HepG2 (cell line): Measurements from ENCODE around the gene PLCG2. TPM values are rescaled to one million over a fixed set of nuclear protein-coding genes. Genes with fewer than 3 reads are reported as not detected.

ENCODE experiments used
- ATAC-seq: fragments of 200-7000 bp; cut with Tn5 transposase; 3 replicates; pipeline ENCODE4 v1.9.1; 2020; ENCODE audit warnings: mild to moderate bottlenecking, moderate library complexity
- BruUV-seq: library from RNA; stranded (reverse); fragments of 400-500 nt; replicated peaks from 2 replicates; lab custom pipeline; 2021; lab: Mats Ljungman, UMichigan
- CTCF ChIA-PET: fragments of 300-600 bp; formaldehyde crosslinking; extraction: SDS; loops from one replicate; lab custom pipeline; 2021; ENCODE audit warnings: low total read pairs, inconsistent platforms, low intra/inter-chr PET ratio; lab: Yijun Ruan, JAX
- POLR2A ChIA-PET: fragments of 350-600 bp; sonication (Branson Sonifier 250); formaldehyde crosslinking; loops from one replicate; lab custom pipeline; 2020; ENCODE audit warnings: antibody characterized with exemption, inconsistent platforms; lab: Yijun Ruan, JAX
- DNase-seq: peaks from one replicate; pipeline ENCODE4 v3.0.0-alpha.2; 2015; ENCODE audit warnings: low spot score
- FAIRE-seq: peaks from 3 replicates; lab custom pipeline; 2011; peaks lifted over from hg19 to GRCh38; lab: Jason Lieb, UNC
- H2AFZ ChIP-seq: one replicate; pipeline ENCODE4 v1.6.1; 2011; ENCODE audit warnings: low read length, inconsistent platforms
- H3K27ac ChIP-seq: fragments of 300-600 bp; 3 replicates; pipeline ENCODE4 v1.8.0; 2011; ENCODE audit warnings: mixed run types, mild to moderate bottlenecking, mixed read lengths, low read length, inconsistent platforms; ENCODE audit not compliant: insufficient read depth; ENCODE audit errors: extremely low read length
- H3K27me3 ChIP-seq, 2 experiments: fragments of 200-600 bp in 1 of 2; 2 replicates in 1 of 2; 3 replicates in 1 of 2; pipeline versions ENCODE4 v1.6.0 to v1.8.0; 2011; ENCODE audit warnings: low read length in 2 of 2, mild to moderate bottlenecking in 2 of 2, moderate library complexity in 2 of 2, inconsistent platforms in 1 of 2; ENCODE audit not compliant: insufficient read depth in 2 of 2, control insufficient read depth in 1 of 2
- H3K36me3 ChIP-seq, 2 experiments: fragments of 200-600 bp in 1 of 2; replicated peaks in 1 of 2; 2 replicates in 1 of 2; 3 replicates in 1 of 2; pipeline versions ENCODE4 v1.5.1 to v1.8.0; 2011; ENCODE audit warnings: low read length in 2 of 2, inconsistent platforms in 1 of 2; ENCODE audit not compliant: insufficient read depth in 2 of 2, control insufficient read depth in 1 of 2
- H3K4me1 ChIP-seq: 2 replicates; pipeline ENCODE4 v1.5.1; 2012; ENCODE audit warnings: low read length, inconsistent platforms; ENCODE audit not compliant: insufficient read depth
- H3K4me2 ChIP-seq: 2 replicates; pipeline ENCODE4 v1.6.0; 2011; ENCODE audit warnings: low read depth, low read length, inconsistent platforms
- H3K4me3 ChIP-seq, 3 experiments: fragments of 200-600 bp in 1 of 3; sonication (generic), shearing (Covaris generic) in 1 of 3; replicated peaks in 1 of 3; 2 replicates each; pipeline ENCODE4 v1.5.1; 2011 to 2016; ENCODE audit warnings: low read length in 3 of 3, inconsistent platforms in 2 of 3, low read depth in 2 of 3, mild to moderate bottlenecking in 2 of 3, control low read depth in 1 of 3, mixed read lengths in 1 of 3; ENCODE audit not compliant: insufficient read depth in 1 of 3
- H3K79me2 ChIP-seq: one replicate; pipeline ENCODE4 v1.6.1; 2011; ENCODE audit warnings: low read length, inconsistent platforms; ENCODE audit not compliant: insufficient read depth
- H3K9ac ChIP-seq: 2 replicates; pipeline ENCODE4 v1.6.0; 2011; ENCODE audit warnings: mild to moderate bottlenecking, low read depth, low read length, inconsistent platforms; ENCODE audit not compliant: insufficient read depth
- H3K9me3 ChIP-seq: 2 replicates; pipeline ENCODE4 v1.5.1; 2012; ENCODE audit warnings: mild to moderate bottlenecking, low read length
- H4K20me1 ChIP-seq: 2 replicates; pipeline ENCODE4 v1.6.0; 2011; ENCODE audit warnings: inconsistent platforms, mild to moderate bottlenecking, low read length, moderate library complexity; ENCODE audit not compliant: insufficient read depth
- ASH2L ChIP-seq: fragments of 300-600, 200-600 bp; sonication (generic); IDR thresholded peaks from 2 replicates; pipeline ENCODE4 v1.7.0; 2017; ENCODE audit warnings: low read depth, mild to moderate bottlenecking, moderate library complexity, mixed read lengths, low read length; ENCODE audit not compliant: insufficient read length
- CENPX ChIP-seq: sonication (generic); formaldehyde crosslinking; IDR thresholded peaks from 2 replicates; pipeline ENCODE4 v1.9.0; 2021; ENCODE audit warnings: mild to moderate bottlenecking, missing genetic modification reagents, moderate library complexity
- GTF2F1 ChIP-seq: fragments of 150-350 bp; IDR thresholded peaks from 2 replicates; pipeline ENCODE4 v1.6.1; 2014; ENCODE audit warnings: low read length
- KLF12 ChIP-seq: sonication (generic); formaldehyde crosslinking; IDR thresholded peaks from 2 replicates; pipeline ENCODE4 v1.4.0; 2020; ENCODE audit warnings: missing genetic modification reagents, borderline replicate concordance
- MAZ ChIP-seq, 2 experiments: sonication (generic) in 1 of 2; formaldehyde crosslinking in 1 of 2; IDR thresholded peaks; 2 replicates each; pipeline versions ENCODE4 v1.5.0 to v1.6.1; 2012 to 2020; ENCODE audit warnings: low read depth in 2 of 2, mild to moderate bottlenecking in 2 of 2, borderline replicate concordance in 1 of 2, improper control_type of control experiment in 1 of 2, low read length in 1 of 2, missing genetic modification reagents in 1 of 2, moderate library complexity in 1 of 2
- MXD3 ChIP-seq: IDR thresholded peaks from 2 replicates; pipeline ENCODE4 v1.6.1; 2016; ENCODE audit warnings: mild to moderate bottlenecking, missing biosample characterization, missing genetic modification reagents
- NPAS2 ChIP-seq: sonication (generic); formaldehyde crosslinking; IDR thresholded peaks from 2 replicates; pipeline ENCODE4 v1.8.0; 2022; ENCODE audit warnings: mild to moderate bottlenecking, missing genetic modification reagents, borderline replicate concordance
- NR2F6 ChIP-seq, 2 experiments: IDR thresholded peaks; 2 replicates each; pipeline ENCODE4 v1.6.1; 2016; ENCODE audit warnings: antibody characterized with exemption in 1 of 2, mild to moderate bottlenecking in 1 of 2
- RBM22 ChIP-seq: fragments of 200-400 bp; formaldehyde crosslinking; optimal IDR thresholded peaks from 2 replicates; pipeline ENCODE3; 2017; ENCODE audit warnings: mild to moderate bottlenecking, low read length, moderate library complexity
- TCF7L2 ChIP-seq: IDR thresholded peaks from 2 replicates; pipeline ENCODE4 v1.6.1; 2011; ENCODE audit warnings: mild to moderate bottlenecking, low read depth, low read length, moderate library complexity
- THAP11 ChIP-seq: IDR thresholded peaks from 2 replicates; pipeline ENCODE4 v1.6.1; 2016; ENCODE audit warnings: missing biosample characterization, missing genetic modification reagents
- ZBTB34 ChIP-seq: sonication (generic); formaldehyde crosslinking; IDR thresholded peaks from 2 replicates; pipeline ENCODE4 v1.8.0; 2022; ENCODE audit warnings: mild to moderate bottlenecking, missing genetic modification reagents
- ZNF616 ChIP-seq: sonication (generic); formaldehyde crosslinking; IDR thresholded peaks from 2 replicates; pipeline ENCODE4 v1.5.0; 2020; ENCODE audit warnings: low read depth, mild to moderate bottlenecking, missing genetic modification reagents
- ZSCAN12 ChIP-seq: sonication (generic); formaldehyde crosslinking; IDR thresholded peaks from 2 replicates; pipeline ENCODE4 v1.9.0; 2021; ENCODE audit warnings: mild to moderate bottlenecking, missing genetic modification reagents
- WGBS: methylation state at CpG from one replicate; pipeline ENCODE4 v1.1.6; 2017; ENCODE audit warnings: low lambda C conversion rate; 5-methylcytosine and 5-hydroxymethylcytosine counted together
- in situ Hi-C: cut with HindIII; loops from 2 replicates; pipeline ENCODE4 v1.10.0; 2017; ENCODE audit warnings: low pct_unique_long_range_greater_than_20kb; ENCODE audit not compliant: extremely low pct_ligation_motif_present
- intact Hi-C: fragments of 100-400 bp; cut with micrococcal nuclease; formaldehyde crosslinking; loops from one replicate; pipeline ENCODE4 v1.10.0; 2022; ENCODE audit not compliant: unreplicated experiment
- polyA plus RNA-seq, 8 experiments: library from polyadenylated mRNA; depleted of rRNA in 3 of 8; stranded (reverse) in 7 of 8; unstranded in 1 of 8; fragments of >200 nt; fragmentation: Illumina TruSeq in 4 of 8; extraction: Trizol in 4 of 8; gene quantifications; 2 replicates each; pipeline versions ENCODE4 v1.2.1 to v1.2.3, GENCODE V29; 2011 to 2016; ENCODE audit warnings: low read depth in 4 of 8, missing spikeins in 1 of 8, mixed read lengths in 1 of 8; ENCODE audit not compliant: insufficient read depth in 1 of 8
- total RNA-seq, 5 experiments: library from RNA; depleted of rRNA; stranded (reverse); fragments of >200 nt; fragmentation: Illumina TruSeq; extraction: Trizol; gene quantifications; 2 replicates each; pipeline ENCODE4 v1.2.3, GENCODE V29; 2016; ENCODE audit warnings: low read depth in 1 of 5
- TF ChIP-seq, protein P1 (sequence below): sonication (generic); formaldehyde crosslinking; IDR thresholded peaks from 2 replicates; pipeline ENCODE4 v1.4.0; 2020; ENCODE audit warnings: mild to moderate bottlenecking, missing genetic modification reagents
- TF ChIP-seq, protein P2 (sequence below): fragments of 450-650 bp; IDR thresholded peaks from 2 replicates; pipeline ENCODE4 v1.6.1; 2017; ENCODE audit warnings: mild to moderate bottlenecking

PLCG2 gene
- total and polyA plus RNA-seq, 2 of the 13 experiments (the other 11 are each of a cell fraction or from before 2014, with no cell fraction given): 0.13 to 0.18 TPM

- Histone ChIP-seq H2AFZ (no peak overlapping the region), H3K4me2 (no peak overlapping the region), H3K9me3 (no peaks in the 10 kb centered on the region), H3K27me3 (peaks cover 0 to 14% of the 10 kb centered on the region in 2 experiments; a peak in 2 of 5 replicates), H3K9ac (no peak overlapping the region), H3K36me3 (no peaks in the 10 kb centered on the region), H4K20me1 (no peaks in the 10 kb centered on the region), H3K79me2 (no peaks in the 10 kb centered on the region), H3K4me1 (no peaks in the 10 kb centered on the region), H3K4me3 (no peak overlapping the region), H3K27ac (no peak overlapping the region)
- ChIA-PET CTCF (no interaction called here), POLR2A (no interaction called here)
- intact Hi-C loops: no loop called here
- in situ Hi-C loops: no loop called here
- no peak for DNase-seq
- FAIRE-seq: no peak
- 23% methylated on average over 1 of the region's 1 CpG for WGBS
- no peak for ATAC-seq
- no TSS peak for BruUV-seq
- no peak for TF ChIP-seq ZBTB34 (CRISPR knock-in tag)
- TF ChIP-seq CENPX: no peak
- no peak for TF ChIP-seq NR2F6 (IDR thresholded peaks at IDR 0.05)
- no peak for TF ChIP-seq NR2F6 (CRISPR knock-in tag; IDR thresholded peaks at IDR 0.05)
- TF ChIP-seq THAP11 (CRISPR knock-in tag): no peak
- TF ChIP-seq KLF12 (CRISPR knock-in tag): no peak
- TF ChIP-seq ZNF616 (CRISPR knock-in tag): no peak
- no peak for TF ChIP-seq RBM22
- TF ChIP-seq, protein P1, sequence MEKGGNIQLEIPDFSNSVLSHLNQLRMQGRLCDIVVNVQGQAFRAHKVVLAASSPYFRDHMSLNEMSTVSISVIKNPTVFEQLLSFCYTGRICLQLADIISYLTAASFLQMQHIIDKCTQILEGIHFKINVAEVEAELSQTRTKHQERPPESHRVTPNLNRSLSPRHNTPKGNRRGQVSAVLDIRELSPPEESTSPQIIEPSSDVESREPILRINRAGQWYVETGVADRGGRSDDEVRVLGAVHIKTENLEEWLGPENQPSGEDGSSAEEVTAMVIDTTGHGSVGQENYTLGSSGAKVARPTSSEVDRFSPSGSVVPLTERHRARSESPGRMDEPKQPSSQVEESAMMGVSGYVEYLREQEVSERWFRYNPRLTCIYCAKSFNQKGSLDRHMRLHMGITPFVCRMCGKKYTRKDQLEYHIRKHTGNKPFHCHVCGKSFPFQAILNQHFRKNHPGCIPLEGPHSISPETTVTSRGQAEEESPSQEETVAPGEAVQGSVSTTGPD (CRISPR knock-in tag): no peak
- TF ChIP-seq MAZ (IDR thresholded peaks at IDR 0.05; ENCODE audit: borderline replicate concordance, low read depth, low read length): no peak
- TF ChIP-seq MAZ (CRISPR knock-in tag; IDR thresholded peaks at IDR 0.05; ENCODE audit: low read depth): no peak
- TF ChIP-seq GTF2F1: no peak
- TF ChIP-seq, protein P2, sequence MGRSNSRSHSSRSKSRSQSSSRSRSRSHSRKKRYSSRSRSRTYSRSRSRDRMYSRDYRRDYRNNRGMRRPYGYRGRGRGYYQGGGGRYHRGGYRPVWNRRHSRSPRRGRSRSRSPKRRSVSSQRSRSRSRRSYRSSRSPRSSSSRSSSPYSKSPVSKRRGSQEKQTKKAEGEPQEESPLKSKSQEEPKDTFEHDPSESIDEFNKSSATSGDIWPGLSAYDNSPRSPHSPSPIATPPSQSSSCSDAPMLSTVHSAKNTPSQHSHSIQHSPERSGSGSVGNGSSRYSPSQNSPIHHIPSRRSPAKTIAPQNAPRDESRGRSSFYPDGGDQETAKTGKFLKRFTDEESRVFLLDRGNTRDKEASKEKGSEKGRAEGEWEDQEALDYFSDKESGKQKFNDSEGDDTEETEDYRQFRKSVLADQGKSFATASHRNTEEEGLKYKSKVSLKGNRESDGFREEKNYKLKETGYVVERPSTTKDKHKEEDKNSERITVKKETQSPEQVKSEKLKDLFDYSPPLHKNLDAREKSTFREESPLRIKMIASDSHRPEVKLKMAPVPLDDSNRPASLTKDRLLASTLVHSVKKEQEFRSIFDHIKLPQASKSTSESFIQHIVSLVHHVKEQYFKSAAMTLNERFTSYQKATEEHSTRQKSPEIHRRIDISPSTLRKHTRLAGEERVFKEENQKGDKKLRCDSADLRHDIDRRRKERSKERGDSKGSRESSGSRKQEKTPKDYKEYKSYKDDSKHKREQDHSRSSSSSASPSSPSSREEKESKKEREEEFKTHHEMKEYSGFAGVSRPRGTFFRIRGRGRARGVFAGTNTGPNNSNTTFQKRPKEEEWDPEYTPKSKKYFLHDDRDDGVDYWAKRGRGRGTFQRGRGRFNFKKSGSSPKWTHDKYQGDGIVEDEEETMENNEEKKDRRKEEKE: no peak
- TF ChIP-seq NPAS2 (CRISPR knock-in tag): no peak
- no peak for TF ChIP-seq ASH2L
- no peak for TF ChIP-seq MXD3 (CRISPR knock-in tag)
- no peak for TF ChIP-seq TCF7L2
- no peak for TF ChIP-seq ZSCAN12 (CRISPR knock-in tag)
These were observed 13.7 kb downstream of the PLCG2 start for GRCh38 chr16:81792828-81793227.
